HUES6 (cell line): ENCODE measurements around the gene DMKN.

Source experiments
- H3K27ac ChIP-seq: 2 replicates; pipeline ENCODE4 v1.7.0; 2013; ENCODE audit warnings: low read depth, mild to moderate bottlenecking, low read length, inconsistent platforms
- H3K27me3 ChIP-seq: 2 replicates; pipeline ENCODE4 v1.6.1; 2013; ENCODE audit warnings: low read length; ENCODE audit not compliant: control insufficient read depth, insufficient read depth
- H3K36me3 ChIP-seq: 2 replicates; pipeline ENCODE4 v1.6.1; 2013; ENCODE audit warnings: low read length; ENCODE audit not compliant: control insufficient read depth, insufficient read depth
- H3K4me1 ChIP-seq: 2 replicates; pipeline ENCODE4 v1.6.1; 2013; ENCODE audit warnings: low read length; ENCODE audit not compliant: control insufficient read depth, insufficient read depth
- H3K4me3 ChIP-seq: 2 replicates; pipeline ENCODE4 v1.5.1; 2013; ENCODE audit warnings: low read depth, low read length
- H3K9ac ChIP-seq: one replicate; pipeline ENCODE4 v1.6.1; 2013; ENCODE audit warnings: mild to moderate bottlenecking, low read length
- H3K9me3 ChIP-seq: 2 replicates; pipeline ENCODE4 v1.6.1; 2013; ENCODE audit warnings: low read depth, low read length; ENCODE audit not compliant: control insufficient read depth, insufficient read depth

Gene DMKN

DNA sequence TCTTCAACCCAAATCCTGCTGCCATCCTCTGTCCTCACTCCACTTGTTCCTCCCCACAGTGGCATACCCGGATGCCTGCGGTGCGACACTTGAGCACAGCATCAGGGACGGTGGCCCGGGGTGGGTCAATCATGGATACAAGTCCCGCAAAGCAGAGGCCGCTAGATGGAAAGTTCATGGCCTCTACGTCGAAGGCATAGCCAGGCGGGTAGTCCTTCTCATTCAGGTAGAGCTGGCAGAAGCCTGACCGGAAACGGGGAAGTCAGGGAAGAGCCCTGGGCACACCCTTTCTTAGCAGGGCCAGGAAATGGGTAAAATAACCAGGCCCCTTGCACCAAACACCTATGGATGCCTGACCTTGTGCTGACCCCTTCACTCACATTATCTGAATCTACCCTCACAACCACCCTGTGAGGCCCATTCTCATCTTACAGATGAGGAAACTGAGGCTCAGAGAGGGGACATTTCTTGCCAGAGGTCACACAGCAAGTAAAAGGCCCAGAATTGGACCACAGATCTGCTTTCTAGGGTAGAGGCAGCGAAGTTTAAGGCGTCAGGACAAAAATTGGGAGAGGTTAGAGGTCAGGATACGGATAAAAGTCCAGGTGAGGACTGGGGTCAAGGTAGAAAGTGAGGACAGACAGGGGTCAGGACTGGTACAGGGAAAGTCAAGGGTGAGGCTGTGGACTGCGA is 43.5 kb upstream of the DMKN start:
- Histone ChIP-seq H3K36me3 (no peaks in the 10 kb centered on the region), H3K27ac (no peak overlapping the region), H3K4me1 (peaks cover 11% of the 10 kb centered on the region; the same call in 1 of the 2 replicates), H3K9me3 (no peaks in the 10 kb centered on the region), H3K4me3 (peak overlapping the region; percentile 88), H3K9ac (no peak overlapping the region), H3K27me3 (peaks cover 42% of the 10 kb centered on the region)

DNA sequence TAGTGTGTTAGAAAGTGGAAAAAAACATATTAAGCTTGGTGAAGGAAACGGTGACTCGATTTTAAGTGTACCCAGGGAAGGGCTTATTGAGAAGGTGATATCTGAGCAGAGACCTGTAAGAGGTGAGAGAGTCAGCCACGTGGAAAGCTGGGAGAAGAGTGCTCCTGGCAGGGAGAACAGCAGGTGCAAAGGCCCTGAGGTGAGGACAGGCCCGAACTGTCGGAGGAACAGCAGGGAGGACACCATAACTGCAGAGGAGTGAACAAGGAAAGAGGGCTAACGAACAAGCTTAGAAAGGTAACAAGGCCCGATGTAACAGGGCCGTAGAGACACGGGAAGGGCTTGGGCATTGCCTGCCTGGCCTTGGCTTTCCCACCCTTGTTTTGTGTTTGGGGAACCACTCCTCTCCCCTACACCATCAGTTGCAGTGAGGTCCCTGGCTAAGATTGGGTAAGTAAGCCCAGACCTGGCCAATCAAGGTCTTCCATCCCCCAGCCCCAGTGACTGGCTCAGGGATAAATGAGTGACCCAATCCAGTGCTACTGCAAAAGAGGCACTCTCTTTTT is 42.7 kb upstream of the DMKN start:
- no peaks in the 10 kb centered on the region for H3K36me3 ChIP-seq
- H3K4me3 ChIP-seq = no peak overlapping the region
- H3K27me3 ChIP-seq = peaks cover 37% of the 10 kb centered on the region
- H3K27ac ChIP-seq = no peak overlapping the region
- H3K9me3 ChIP-seq = no peaks in the 10 kb centered on the region
- peaks cover 11% of the 10 kb centered on the region; the same call in 1 of the 2 replicates for H3K4me1 ChIP-seq
- no peak overlapping the region for H3K9ac ChIP-seq

DNA sequence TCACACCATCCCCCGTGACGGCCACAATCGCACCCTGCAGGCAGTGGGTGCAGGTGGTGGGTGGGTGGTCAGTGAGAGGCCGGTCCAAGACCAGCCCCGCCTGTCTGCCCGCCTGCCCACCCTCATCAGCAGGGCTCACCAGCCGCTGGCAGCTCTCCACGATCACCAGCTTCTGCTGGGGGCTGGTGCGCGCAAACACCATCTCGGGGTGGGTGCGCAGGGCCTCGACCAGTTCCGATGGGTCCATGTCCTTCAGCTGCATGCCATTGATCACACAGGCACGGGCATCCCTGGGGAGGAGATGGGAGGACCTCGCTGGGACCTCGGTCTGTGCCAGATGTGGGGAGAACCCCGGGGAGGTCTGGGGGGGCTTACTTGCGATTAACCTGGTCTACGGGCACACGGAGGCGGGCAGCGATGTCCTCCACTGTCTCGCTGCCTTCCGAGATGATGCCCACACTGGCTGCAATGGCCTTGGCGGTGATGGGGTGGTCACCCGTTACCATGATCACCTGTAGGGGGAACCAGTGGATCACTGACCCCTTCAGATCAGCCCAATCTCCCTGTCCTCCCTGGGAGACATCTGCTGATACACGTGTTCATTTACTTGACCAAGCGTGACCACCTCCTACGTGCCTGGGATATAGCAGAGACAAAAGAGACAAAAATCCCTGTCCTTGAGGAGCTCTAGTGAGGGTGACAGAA is 42.0 kb upstream of the DMKN start:
- Histone ChIP-seq H3K9ac (no peak overlapping the region), H3K36me3 (0 out of 2 replicates have a peak, but pooled peaks cover 3% of the 10 kb centered on the region), H3K27me3 (peaks cover 30% of the 10 kb centered on the region), H3K27ac (no peak overlapping the region), H3K4me3 (no peak overlapping the region), H3K9me3 (no peaks in the 10 kb centered on the region), H3K4me1 (peaks cover 11% of the 10 kb centered on the region; the same call in 1 of the 2 replicates)

DNA sequence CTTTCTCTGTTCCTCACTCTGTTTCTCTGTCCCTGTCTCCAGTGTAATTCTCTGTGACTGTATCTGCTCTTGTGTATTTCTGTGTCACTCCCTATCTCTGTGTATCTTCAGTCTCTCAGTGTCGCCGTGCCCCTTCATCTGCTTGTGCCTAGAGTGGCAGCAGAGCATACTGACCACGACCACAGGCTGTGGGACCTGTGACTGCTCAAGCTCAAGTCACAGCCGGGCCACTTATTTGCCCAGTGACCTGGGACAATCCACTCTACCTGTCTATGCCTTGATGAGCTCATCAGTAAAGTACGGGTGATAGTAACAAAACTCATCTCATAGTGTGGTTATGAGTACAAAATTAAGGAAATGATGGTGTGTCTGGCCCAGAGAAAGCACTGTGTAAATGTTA is 40.6 kb upstream of the DMKN start:
- peaks cover 16% of the 10 kb centered on the region for H3K27me3 ChIP-seq
- H3K9ac ChIP-seq = no peak overlapping the region
- no peak overlapping the region for H3K27ac ChIP-seq
- no peak overlapping the region for H3K4me3 ChIP-seq
- H3K36me3 ChIP-seq = peaks cover 6% of the 10 kb centered on the region; the same call in 1 of the 2 replicates
- peaks cover 11% of the 10 kb centered on the region; the same call in 1 of the 2 replicates for H3K4me1 ChIP-seq
- H3K9me3 ChIP-seq = no peaks in the 10 kb centered on the region

DNA sequence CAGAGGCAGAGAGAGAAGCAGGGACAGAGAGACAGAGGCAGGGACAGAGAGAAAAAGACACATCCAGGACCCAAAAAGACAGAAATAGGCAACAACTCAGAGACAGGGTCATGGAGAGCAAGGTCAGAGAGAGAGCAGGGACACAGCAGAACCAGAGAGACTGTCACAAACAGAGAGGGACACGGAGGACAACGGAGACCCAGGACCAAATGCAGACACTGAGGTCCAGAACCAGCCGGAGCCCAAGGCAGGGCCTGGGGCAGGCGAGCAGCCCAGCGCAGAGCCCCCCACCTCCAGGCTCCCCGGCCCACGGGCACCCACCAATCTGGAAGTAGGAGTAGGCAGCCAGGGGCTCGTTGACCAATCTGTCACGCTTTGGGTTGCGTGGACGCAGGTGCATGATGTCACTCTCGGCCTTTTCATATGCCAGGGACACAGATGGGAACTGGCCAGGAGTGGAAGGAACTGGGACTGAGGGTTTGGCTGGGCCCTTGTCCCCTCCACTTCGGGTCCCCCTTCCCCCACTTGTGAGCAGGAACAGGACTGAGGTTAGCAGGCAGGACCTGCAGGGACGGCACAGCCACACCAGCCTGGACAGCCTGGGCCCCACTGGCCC is 40.0 kb upstream of the DMKN start:
- no peak overlapping the region for H3K4me3 ChIP-seq
- H3K27ac ChIP-seq = no peak overlapping the region
- H3K36me3 ChIP-seq = peaks cover 6% of the 10 kb centered on the region; the same call in 1 of the 2 replicates
- peaks cover 5% of the 10 kb centered on the region; the same call in 1 of the 2 replicates for H3K4me1 ChIP-seq
- no peaks in the 10 kb centered on the region for H3K9me3 ChIP-seq
- H3K27me3 ChIP-seq = peaks cover 11% of the 10 kb centered on the region
- no peak overlapping the region for H3K9ac ChIP-seq

DNA sequence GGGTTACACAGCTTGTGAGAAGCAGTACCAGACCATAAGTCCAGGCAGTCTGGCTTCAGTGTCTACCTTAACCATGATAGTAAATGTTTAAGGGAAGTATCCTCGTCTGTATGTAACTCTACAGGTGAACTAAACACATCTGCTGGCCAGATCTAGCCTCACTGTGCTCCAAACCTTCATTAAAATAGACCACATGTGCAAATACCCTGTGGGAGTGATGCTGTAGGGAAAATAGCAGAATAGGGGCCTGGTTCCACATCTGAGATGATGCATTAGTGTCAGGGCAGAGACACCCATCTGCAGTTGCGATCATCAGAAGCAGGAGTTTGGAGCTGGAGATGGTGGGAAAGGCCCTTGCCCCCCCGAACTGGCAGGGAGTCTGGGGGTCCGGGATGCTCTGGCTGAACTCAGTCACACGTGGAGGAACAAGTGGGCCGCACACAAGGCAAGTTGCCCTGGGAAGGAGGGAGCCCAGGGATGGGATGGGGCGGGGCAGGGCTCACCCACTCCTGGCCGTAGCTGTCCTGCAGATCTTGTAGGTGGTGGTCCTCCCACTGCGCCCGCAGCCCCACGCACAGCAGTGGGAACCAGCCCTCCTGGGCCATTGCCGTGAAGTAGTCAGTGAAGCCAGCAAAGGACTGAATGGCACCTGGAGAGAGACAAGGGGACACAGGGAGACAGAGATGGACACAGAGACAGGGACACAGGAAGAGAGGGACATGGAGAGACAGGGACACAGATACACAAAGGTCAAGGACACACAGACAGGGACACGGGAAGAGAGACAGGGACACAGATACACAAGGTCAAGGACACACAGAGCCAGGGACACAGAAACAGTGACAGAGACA is 39.3 kb upstream of the DMKN start:
- peaks cover 7% of the 10 kb centered on the region; the same call in 1 of the 2 replicates for H3K27me3 ChIP-seq
- no peaks in the 10 kb centered on the region for H3K9me3 ChIP-seq
- H3K4me3 ChIP-seq = no peak overlapping the region
- H3K4me1 ChIP-seq = peaks cover 5% of the 10 kb centered on the region; the same call in 1 of the 2 replicates
- peaks cover 6% of the 10 kb centered on the region; the same call in 1 of the 2 replicates for H3K36me3 ChIP-seq
- no peak overlapping the region for H3K27ac ChIP-seq
- no peak overlapping the region for H3K9ac ChIP-seq

DNA sequence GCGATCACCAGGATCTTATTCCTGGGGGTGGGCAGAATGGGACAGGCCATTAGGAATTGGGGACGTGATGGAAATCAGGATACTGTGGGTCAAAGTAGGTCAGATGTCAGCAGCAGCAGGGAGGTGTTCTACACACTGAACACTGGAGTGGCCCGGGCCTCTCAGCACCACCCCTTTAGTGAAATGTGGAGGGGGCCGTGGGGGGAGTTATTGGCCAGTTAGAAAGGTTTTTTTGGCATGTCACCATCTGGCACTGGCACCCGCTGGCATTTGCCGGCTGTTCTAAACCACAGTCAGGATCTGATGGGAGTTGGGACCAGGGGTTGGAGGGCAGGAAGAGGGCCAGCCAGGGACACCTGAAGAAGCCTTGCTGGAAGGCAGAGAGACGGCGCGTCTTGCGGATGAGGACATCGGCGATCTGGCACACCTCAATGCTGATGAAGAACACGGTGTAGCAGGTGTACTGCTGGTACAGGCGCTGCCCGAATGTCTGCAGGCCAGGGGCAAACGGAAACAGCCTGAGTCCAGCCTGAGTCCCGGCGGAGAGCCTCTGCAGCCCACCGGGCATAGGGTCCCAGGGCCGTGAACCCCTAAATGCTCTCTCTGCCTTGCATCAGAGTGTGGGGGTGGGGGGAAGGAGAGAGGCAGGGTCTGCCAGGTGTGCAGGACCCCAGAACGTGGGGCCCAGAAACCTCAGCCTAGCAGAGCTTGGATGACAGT is 37.8 kb upstream of the DMKN start:
- Histone ChIP-seq H3K27me3 (peaks cover 5% of the 10 kb centered on the region; the same call in 1 of the 2 replicates), H3K36me3 (peaks cover 15% of the 10 kb centered on the region), H3K9ac (no peak overlapping the region)

DNA sequence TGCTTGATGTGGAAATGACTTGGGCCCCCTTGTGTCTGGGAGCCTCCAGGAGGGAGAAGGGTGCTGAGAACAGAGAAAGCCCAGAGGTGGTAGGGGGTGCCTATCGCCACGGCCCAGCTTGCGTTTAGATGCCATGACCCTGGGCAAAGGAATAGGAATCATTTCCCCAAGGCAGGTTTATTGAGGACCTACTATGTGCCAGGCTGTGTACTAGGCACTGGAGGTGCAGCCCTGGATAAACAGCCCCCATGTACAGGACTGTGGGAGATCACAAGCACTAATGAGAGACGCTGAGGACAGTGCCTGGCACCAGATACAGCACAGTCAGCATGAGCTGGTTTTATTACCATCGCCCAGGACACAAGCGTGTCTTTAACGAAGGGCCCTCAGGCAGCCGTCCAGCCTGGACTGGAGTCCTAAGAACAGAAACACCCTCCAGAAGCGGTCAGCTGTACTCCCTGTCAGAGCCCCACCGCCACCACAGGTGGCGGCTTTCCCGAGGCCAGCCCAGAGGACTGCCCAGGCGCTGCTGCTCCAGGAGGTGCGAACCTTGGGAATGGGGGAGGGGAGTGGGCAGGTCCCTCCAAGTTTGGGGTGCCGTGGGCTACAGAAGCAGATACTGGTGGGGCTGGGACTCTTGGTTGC is 36.6 kb upstream of the DMKN start:
- Histone ChIP-seq H3K9me3 (no peaks in the 10 kb centered on the region), H3K4me1 (peaks cover 7% of the 10 kb centered on the region; the same call in 1 of the 2 replicates), H3K27me3 (no peaks in the 10 kb centered on the region), H3K27ac (no peak overlapping the region), H3K9ac (no peak overlapping the region), H3K36me3 (peaks cover 15% of the 10 kb centered on the region), H3K4me3 (no peak overlapping the region)

More for the DNA sequence above, 37.8 kb upstream of the DMKN start:
- Histone ChIP-seq H3K4me3 (no peak overlapping the region), H3K9me3 (no peaks in the 10 kb centered on the region), H3K4me1 (peaks cover 6% of the 10 kb centered on the region; the same call in 1 of the 2 replicates), H3K27ac (no peak overlapping the region)

DNA sequence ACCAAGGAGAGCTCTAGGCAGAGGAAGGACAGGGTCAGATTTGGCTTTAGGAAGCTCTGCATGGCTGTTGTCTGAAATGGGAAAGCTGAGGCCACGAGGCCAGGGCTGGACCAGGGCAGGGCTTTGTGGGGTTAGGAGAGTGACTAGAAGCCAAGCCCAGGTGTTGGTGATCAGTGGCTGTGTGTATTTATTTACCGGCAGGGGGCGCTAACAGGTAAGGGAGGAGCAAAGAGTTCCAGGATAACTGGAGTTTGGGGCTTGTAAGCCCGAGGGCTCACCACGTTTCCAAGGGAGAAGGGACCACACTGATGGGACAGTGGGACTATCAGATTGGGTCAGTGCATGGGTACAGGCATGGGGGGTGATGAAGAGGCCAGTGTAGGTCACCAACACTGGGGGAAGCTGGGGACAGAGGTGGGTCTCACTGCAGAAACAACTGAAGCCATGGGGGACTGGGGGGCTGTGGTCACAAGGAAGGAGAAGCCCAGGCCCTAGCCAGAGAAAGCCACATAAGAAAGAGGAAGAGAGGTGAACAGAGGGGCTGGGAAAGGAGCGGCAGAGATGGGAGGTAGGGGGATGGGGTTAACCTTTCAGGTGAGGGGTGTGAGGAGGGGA is 35.8 kb upstream of the DMKN start:
- Histone ChIP-seq H3K27me3 (no peaks in the 10 kb centered on the region), H3K9me3 (no peaks in the 10 kb centered on the region), H3K4me3 (no peak overlapping the region), H3K27ac (no peak overlapping the region), H3K36me3 (peaks cover 15% of the 10 kb centered on the region), H3K4me1 (peaks cover 9% of the 10 kb centered on the region), H3K9ac (no peak overlapping the region)
